Fibroblast of skin of abdomen (primary cell): Measurements from ENCODE around the gene CCSER1.
"Not testable (repeated sequence)": the region's sequence is repeated elsewhere in the genome, so short reads cannot be mapped to it uniquely, and the experiment has no call there.

Experiments
- DNase-seq: peaks from one replicate; pipeline ENCODE4 v3.0.0-alpha.2; 2013

Gene CCSER1

GRCh38 chr4:91620952-91621351 is 1493.8 kb downstream of the CCSER1 start:
- no peak for DNase-seq

- DNase-seq: no peak
These were observed 1494.3 kb downstream of the CCSER1 start for GRCh38 chr4:91621446-91621845.

- no peak for DNase-seq
These were observed 1495.9 kb downstream of the CCSER1 start for GRCh38 chr4:91622925-91623602.

GRCh38 chr4:91623603-91623967 is 1496.4 kb downstream of the CCSER1 start:
- DNase-seq: not testable (repeated sequence)

- no peak for DNase-seq
These were observed 1502.9 kb downstream of the CCSER1 start for GRCh38 chr4:91630054-91630453.

- DNase-seq: no peak
These were observed 1503.6 kb downstream of the CCSER1 start for GRCh38 chr4:91630764-91631163.

- no peak for DNase-seq
These were observed 1504.1 kb downstream of the CCSER1 start for GRCh38 chr4:91631335-91631734.

GRCh38 chr4:91636083-91636482 is 1508.9 kb downstream of the CCSER1 start:
- no peak for DNase-seq
